ENCODE results near the gene ENAM. TPM values are rescaled to one million over a fixed set of nuclear protein-coding genes. Genes with fewer than 3 reads are reported as not detected.
A peak's percentile ranks its signal among the peaks of the same experiment; 100 is the strongest.

ENAM gene
- total and polyA plus RNA-seq, 2 of the 8 experiments (the other 6 are each of a cell fraction or from before 2014, with no cell fraction given) = not detected

- Histone ChIP-seq H3K27ac (ENCODE audit: low read depth, low read length) (peak overlapping the region; percentile 86; the same call in 1 of the 2 replicates), H4K8ac (ENCODE audit: extremely low read depth, insufficient read depth, low read length) (peak overlapping the region; percentile 60; the same call in 1 of the 2 replicates), H3K9ac (replicated peaks in 1 of 4; ENCODE audit: extremely low read depth in 1 of 4, low read depth in 3 of 4, low read length in 3 of 4) (peak overlapping the region in 2 of 4 experiments; percentile 91 to 94; a peak in 3 of 7 replicates), H4K20me1 (replicated peaks in 1 of 2; ENCODE audit: control insufficient read depth in 1 of 2, insufficient read depth in 2 of 2, low read length in 2 of 2) (no peaks in the 10 kb centered on the region), H3K4me3 (ENCODE audit: extremely low read depth in 1 of 4, insufficient read depth in 2 of 4, low read depth in 3 of 4, low read length in 4 of 4) (peak overlapping the region; percentile 79 to 99 (median 91)), H3K14ac (ENCODE audit: insufficient read length) (no peak overlapping the region), H2BK120ac (replicated peaks; ENCODE audit: low read depth, low read length) (no peak overlapping the region), H4K5ac (ENCODE audit: insufficient read length, low read depth, low read length) (peak overlapping the region; percentile 55), H3K23ac (ENCODE audit: insufficient read length) (no peak overlapping the region), H3K4me2 (ENCODE audit: insufficient read depth in 1 of 2, low read depth in 2 of 2, low read length in 2 of 2) (peak overlapping the region; percentile 77 to 93), H2AFZ (ENCODE audit: low read length) (peak overlapping the region; percentile 57; the same call in 1 of the 2 replicates), H2BK12ac (ENCODE audit: low read depth, low read length) (no peak overlapping the region), H3K27me3 (replicated peaks in 1 of 4; ENCODE audit: control insufficient read depth in 3 of 4, extremely low read depth in 1 of 4, insufficient read depth in 3 of 4, low read length in 3 of 4) (no peaks in the 10 kb centered on the region), H3K23me2 (ENCODE audit: low read depth, low read length) (peaks cover 13% of the 10 kb centered on the region; the same call in 1 of the 2 replicates), H3K36me3 (ENCODE audit: control insufficient read depth in 2 of 4, insufficient read depth in 4 of 4, low read length in 3 of 4) (peaks cover 0 to 15% (median 1%) of the 10 kb centered on the region in 4 experiments; a peak in 1 of 8 replicates), H3K18ac (ENCODE audit: extremely low read depth, low read length) (no peak overlapping the region; the same call in 1 of the 2 replicates), H4K91ac (replicated peaks; ENCODE audit: insufficient read length, low read length) (no peak overlapping the region), H3K9me3 (ENCODE audit: insufficient read depth in 2 of 2, low read depth in 1 of 2, low read length in 1 of 2) (no peaks in the 10 kb centered on the region), H3K79me2 (ENCODE audit: control insufficient read depth in 1 of 2, insufficient read depth in 2 of 2, low read length in 2 of 2) (peaks cover 6 to 32% of the 10 kb centered on the region in 2 experiments), H3K4me1 (replicated peaks in 1 of 4; ENCODE audit: control insufficient read depth in 3 of 4, insufficient read depth in 4 of 4, low read length in 3 of 4) (peaks cover 0 to 2% (median 0%) of the 10 kb centered on the region in 4 experiments; a peak in 2 of 7 replicates), H2BK5ac (ENCODE audit: low read depth, low read length) (0 out of 2 replicates have a peak overlapping the region, but pooled peaks have one; percentile 82), H2BK20ac (ENCODE audit: low read length) (no peak overlapping the region), H3K4ac (replicated peaks; ENCODE audit: insufficient read length, low read depth, low read length) (no peak overlapping the region), H2AK5ac (ENCODE audit: low read depth, low read length) (no peak overlapping the region), H3K79me1 (ENCODE audit: low read depth, low read length) (peaks cover 2% of the 10 kb centered on the region; the same call in 1 of the 2 replicates), H3K56ac (replicated peaks; ENCODE audit: insufficient read length, low read depth, low read length) (no peak overlapping the region), H2BK15ac (ENCODE audit: low read length) (no peak overlapping the region)
- WGBS, 2 experiments (ENCODE audit: extremely low coverage in 1 of 2, insufficient coverage in 1 of 2, insufficient read length in 1 of 2, insufficient replicate concordance in 2 of 2, low coverage in 1 of 2, low lambda C conversion rate in 2 of 2, missing lambda C conversion rate in 1 of 2) = 77% methylated on average over 13 of the region's 13 CpGs; no CpG with 5 or more reads in 1 of the 2 experiments
- ChIA-PET CTCF (ENCODE audit: partially characterized antibody) (interaction anchor here (0.7 to 3.4 kb wide), 12 partner anchors 9 to 501 kb away, joined by 3 to 36 read pairs (median 3); no protein-coding TSS in a partner anchor), POLR2A (ENCODE audit: partially characterized antibody) (interaction anchor here (1.5 to 7.7 kb wide), 2 partner anchors 17 kb away, joined by 3 to 86 read pairs; no protein-coding TSS in a partner anchor)
- no peak for FAIRE-seq
- no peak for DNase-seq (ENCODE audit: low read depth in 1 of 2, low spot score in 2 of 2)
- TF ChIP-seq TAF1 (IDR thresholded peaks at IDR 0.05; ENCODE audit: low read depth, low read length) = no peak
- TF ChIP-seq BCL11A (IDR thresholded peaks at IDR 0.05; ENCODE audit: low read depth in 2 of 2, low read length in 2 of 2) = no peak
- TF ChIP-seq SP1 (IDR thresholded peaks at IDR 0.05; ENCODE audit: low read depth, low read length) = no peak
- no peak for TF ChIP-seq CTBP2 (IDR thresholded peaks at IDR 0.05; ENCODE audit: borderline replicate concordance, insufficient read depth, insufficient read length, low read length)
- TF ChIP-seq ASH2L (IDR thresholded peaks at IDR 0.05; ENCODE audit: low read length) = no peak
- no peak for TF ChIP-seq SIX5 (IDR thresholded peaks at IDR 0.05; ENCODE audit: low read depth, low read length)
- no peak for TF ChIP-seq NRF1 (IDR thresholded peaks at IDR 0.05; ENCODE audit: low read depth, low read length)
- no peak for TF ChIP-seq JUN (IDR thresholded peaks at IDR 0.05; ENCODE audit: low read depth, low read length)
- no peak for TF ChIP-seq SP4 (IDR thresholded peaks at IDR 0.05; ENCODE audit: low read length)
- TF ChIP-seq RAD21 (IDR thresholded peaks at IDR 0.05 in 1 of 2, conservative IDR thresholded peaks at IDR 0.05 in 1 of 2; ENCODE audit: low read depth in 2 of 2, low read length in 2 of 2) = no peak
- TF ChIP-seq KDM1A (IDR thresholded peaks at IDR 0.05; ENCODE audit: borderline replicate concordance, low read length) = no peak
- no peak for TF ChIP-seq KDM5A (IDR thresholded peaks at IDR 0.05; ENCODE audit: low read length)
- no peak for TF ChIP-seq TCF12 (IDR thresholded peaks at IDR 0.05; ENCODE audit: low read depth, low read length)
Observed at GRCh38 chr4:70687392-70687791, 58.8 kb downstream of the ENAM start.

Data from H1 (cell line).